Esophagus squamous epithelium (tissue), 4 donors: ENCODE data around the gene SMNDC1.

ENCODE experiments used
- CTCF ChIP-seq, 6 experiments: fragments of 450-650 bp in 4 of 6; fragments of 200-600 bp in 2 of 6; sonication (generic) in 2 of 6; IDR thresholded peaks; one replicate each; pipeline ENCODE4 v1.5.1; 2016 to 2019; ENCODE audit warnings: antibody characterized with exemption in 6 of 6, mild to moderate bottlenecking in 4 of 6, moderate library complexity in 4 of 6
- POLR2A ChIP-seq, 4 donors: fragments of 450-650 bp; IDR thresholded peaks; one replicate each; pipeline ENCODE4 v1.6.1; 2017; ENCODE audit warnings: antibody characterized with exemption in 4 of 4, mild to moderate bottlenecking in 4 of 4, moderate library complexity in 3 of 4

- no peak for TF ChIP-seq CTCF (IDR thresholded peaks at IDR 0.05)
- no peak for TF ChIP-seq POLR2A (IDR thresholded peaks at IDR 0.05)
Measured at GRCh38 chr10:110312206-110312605, 7.5 kb upstream of the SMNDC1 start.
